D721Med (cell line): ENCODE results near the gene UBR4.

ENCODE experiments used
- DNase-seq: peaks from one replicate; pipeline ENCODE4 v3.0.0; 2011; ENCODE audit warnings: low spot score; ENCODE audit not compliant: insufficient read length
- FAIRE-seq: peaks from 2 replicates; lab custom pipeline; 2011; peaks lifted over from hg19 to GRCh38; lab: Jason Lieb, UNC
- TF ChIP-seq, protein P1 (sequence below): IDR thresholded peaks from 2 replicates; pipeline ENCODE4 v1.5.1; 2012; ENCODE audit warnings: mild to moderate bottlenecking, control low read depth; ENCODE audit not compliant: insufficient read depth; ENCODE audit errors: missing control alignments

Gene UBR4

DNA sequence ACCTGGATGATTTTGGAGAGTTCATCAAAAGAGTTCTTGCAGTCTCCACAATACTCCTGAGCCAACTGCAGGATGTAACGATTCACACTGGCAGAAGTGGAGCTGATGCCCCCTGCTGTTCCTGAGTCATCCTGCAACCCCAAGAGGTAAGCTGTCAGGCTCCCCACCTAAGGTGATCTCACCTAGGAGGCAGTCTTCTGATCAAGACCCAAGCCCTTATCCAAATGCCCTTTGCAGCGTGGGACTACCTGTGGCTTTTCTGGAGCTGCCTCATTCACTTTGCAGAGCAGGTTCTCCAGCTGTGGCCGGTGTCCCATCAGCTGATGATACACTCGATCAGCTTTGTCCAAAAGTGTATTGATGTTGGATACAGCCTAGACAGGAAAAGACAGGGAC lies 96.4 kb downstream of the UBR4 start:
- TF ChIP-seq, protein P1, sequence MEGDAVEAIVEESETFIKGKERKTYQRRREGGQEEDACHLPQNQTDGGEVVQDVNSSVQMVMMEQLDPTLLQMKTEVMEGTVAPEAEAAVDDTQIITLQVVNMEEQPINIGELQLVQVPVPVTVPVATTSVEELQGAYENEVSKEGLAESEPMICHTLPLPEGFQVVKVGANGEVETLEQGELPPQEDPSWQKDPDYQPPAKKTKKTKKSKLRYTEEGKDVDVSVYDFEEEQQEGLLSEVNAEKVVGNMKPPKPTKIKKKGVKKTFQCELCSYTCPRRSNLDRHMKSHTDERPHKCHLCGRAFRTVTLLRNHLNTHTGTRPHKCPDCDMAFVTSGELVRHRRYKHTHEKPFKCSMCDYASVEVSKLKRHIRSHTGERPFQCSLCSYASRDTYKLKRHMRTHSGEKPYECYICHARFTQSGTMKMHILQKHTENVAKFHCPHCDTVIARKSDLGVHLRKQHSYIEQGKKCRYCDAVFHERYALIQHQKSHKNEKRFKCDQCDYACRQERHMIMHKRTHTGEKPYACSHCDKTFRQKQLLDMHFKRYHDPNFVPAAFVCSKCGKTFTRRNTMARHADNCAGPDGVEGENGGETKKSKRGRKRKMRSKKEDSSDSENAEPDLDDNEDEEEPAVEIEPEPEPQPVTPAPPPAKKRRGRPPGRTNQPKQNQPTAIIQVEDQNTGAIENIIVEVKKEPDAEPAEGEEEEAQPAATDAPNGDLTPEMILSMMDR: peak; percentile 32
- FAIRE-seq (no peak), DNase-seq (no peak)

DNA sequence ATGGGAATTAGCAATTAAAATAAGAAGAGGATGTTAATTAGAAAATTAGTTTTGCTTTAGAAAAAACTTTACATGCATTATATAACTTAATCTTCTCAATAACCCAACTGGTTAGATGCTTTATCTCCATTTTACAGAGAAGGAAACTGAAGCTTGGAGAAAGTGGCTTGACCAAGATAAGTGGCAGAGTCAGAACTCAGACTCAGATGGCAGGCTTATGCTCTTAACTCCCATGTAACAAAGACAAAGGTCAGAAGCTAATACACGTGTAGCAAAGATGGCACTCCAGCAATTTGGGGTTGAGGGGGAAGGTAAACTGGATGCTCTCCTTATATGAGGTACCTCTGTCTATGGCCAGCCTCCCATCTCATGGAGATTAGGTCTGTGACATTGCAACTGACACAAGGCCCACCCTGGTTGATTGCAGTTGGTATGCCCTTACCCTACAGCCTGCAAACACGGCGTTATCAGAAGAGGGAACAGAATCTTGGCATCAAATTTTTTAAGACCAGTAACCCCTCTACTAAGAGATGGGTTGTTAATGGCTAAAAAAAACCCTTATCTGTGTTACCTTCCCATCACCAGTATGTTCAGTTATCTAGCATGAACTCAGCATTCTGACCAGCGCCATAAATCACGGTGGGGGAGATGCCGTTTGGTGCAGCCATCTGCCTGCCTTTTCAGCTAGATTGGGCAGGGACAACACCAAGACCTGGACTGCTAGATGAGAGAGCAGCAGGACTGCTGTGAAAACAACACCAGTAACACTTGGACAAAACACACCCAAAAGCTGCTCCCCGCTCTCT lies 97.0 kb downstream of the UBR4 start:
- DNase-seq: no peak
- no peak for FAIRE-seq
- TF ChIP-seq, protein P1: no peak

DNA sequence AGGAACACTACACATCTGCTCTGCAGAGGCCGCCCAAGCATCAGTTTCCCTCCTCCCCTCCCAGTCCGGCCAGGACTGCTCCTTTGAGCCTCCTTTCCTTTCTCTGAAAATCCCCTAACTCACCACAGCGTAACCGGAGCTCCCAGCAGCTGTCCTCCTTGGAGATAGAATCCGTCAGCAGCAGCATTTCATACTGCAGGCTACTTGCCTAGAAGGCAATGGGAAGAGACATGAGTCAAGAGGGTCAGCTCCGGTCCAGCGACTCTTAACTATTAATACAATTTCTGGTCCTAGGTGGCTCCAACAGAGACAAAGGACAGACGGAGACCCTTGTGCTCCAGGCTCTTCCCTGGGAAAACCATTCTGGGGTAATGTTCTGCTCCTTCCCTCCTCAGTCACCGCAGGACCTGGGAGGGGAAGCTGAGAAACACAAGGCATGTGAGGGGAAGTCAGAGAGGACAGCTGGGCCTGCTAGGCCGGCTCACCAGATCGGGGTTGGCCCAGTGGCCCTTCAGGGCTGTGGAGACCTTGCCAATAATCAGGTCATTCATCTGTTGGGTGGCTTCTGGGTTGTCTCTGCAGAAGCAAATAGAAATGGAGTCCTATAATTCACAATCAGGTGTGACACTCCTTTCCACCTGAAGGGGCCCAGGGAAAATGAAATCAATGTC lies 99.7 kb downstream of the UBR4 start:
- TF ChIP-seq, protein P1: no peak
- DNase-seq (no peak), FAIRE-seq (no peak)

DNA sequence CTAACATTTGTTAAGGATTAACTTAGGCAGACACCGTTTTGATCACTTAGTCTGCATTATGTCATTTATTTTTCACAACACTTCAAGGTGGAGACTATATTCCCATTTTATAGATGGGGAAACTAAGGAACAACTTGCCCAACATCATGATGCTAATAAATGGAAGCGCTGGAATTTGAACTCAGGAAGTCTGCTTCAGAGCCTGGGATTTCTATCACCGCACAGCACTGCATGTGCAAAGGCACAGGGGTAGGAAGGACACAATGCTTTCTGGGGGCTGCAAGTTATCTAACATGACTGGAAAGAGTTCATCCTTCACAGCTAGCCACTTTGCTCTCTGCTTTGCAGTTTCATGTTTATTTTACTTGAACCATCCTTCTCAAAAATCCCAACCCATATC lies 100.5 kb downstream of the UBR4 start:
- DNase-seq (no peak), FAIRE-seq (no peak)
- TF ChIP-seq, protein P1: no peak

DNA sequence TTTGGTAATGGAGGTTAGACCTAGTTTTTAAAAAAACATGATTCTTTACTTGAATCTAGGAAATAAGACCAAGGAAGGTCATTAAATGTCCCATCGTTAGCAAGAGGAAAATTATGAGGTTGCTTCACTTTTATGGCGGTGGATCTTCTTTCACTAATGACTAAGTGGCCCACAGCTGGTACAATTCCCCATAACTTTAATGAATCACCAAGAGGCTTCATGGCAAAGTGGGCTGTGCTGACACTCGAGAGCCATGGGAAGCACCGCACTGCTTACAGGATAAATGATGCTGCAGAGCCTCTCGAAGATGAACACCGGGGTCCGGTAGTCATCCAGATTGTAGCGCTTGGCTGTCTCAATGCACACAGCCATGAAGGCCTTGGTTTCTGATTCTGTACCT lies 108.8 kb downstream of the UBR4 start:
- TF ChIP-seq, protein P1: no peak
- FAIRE-seq (no peak), DNase-seq (no peak)

DNA sequence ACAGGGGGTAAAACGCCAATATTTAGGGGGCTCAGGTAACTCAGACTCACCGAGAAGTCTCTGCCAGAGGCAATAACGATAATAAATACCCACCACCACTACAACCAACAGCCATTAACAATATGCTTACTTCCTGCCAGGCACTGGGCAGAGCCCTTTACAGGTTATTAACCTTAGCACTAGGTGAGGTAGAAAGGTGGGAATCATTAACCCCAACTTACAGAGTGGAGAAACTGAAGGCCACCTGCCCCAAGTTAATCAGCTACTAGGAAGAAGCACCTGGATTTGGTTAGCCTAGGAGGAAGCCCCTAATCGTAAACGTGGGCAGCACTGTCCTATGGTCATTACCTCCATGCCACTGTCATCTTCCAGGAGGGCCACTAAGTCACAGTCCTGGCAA lies 110.0 kb downstream of the UBR4 start:
- FAIRE-seq: no peak
- no peak for DNase-seq
- TF ChIP-seq, protein P1: no peak

DNA sequence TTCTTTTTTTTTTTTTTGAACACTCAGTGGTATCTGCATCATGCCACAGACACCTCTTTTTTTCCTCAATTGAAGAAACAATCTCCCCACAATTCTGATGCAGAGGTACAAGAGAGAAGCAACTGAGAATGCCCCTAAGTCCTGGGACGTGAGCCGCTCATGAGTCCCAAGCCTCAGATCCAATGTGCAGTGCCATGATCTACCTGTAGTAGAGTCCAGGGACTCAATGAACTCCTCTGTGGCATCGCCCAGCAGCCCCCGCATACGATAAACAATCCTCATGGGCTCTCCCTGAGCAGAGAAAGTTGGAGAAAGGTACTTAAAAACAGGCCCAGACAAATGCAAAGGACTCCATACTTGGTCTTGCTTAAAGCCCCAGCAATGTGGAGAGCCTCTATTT lies 113.1 kb downstream of the UBR4 start:
- TF ChIP-seq, protein P1: no peak
- no peak for FAIRE-seq
- DNase-seq: no peak
